ENCODE data around the gene CACNA2D3. TPM values are rescaled to one million over a fixed set of nuclear protein-coding genes. Genes with fewer than 3 reads are reported as not detected.

Gene CACNA2D3
- polyA plus RNA-seq, 1 donor from 2014 or later, result 26.2 TPM

DNA sequence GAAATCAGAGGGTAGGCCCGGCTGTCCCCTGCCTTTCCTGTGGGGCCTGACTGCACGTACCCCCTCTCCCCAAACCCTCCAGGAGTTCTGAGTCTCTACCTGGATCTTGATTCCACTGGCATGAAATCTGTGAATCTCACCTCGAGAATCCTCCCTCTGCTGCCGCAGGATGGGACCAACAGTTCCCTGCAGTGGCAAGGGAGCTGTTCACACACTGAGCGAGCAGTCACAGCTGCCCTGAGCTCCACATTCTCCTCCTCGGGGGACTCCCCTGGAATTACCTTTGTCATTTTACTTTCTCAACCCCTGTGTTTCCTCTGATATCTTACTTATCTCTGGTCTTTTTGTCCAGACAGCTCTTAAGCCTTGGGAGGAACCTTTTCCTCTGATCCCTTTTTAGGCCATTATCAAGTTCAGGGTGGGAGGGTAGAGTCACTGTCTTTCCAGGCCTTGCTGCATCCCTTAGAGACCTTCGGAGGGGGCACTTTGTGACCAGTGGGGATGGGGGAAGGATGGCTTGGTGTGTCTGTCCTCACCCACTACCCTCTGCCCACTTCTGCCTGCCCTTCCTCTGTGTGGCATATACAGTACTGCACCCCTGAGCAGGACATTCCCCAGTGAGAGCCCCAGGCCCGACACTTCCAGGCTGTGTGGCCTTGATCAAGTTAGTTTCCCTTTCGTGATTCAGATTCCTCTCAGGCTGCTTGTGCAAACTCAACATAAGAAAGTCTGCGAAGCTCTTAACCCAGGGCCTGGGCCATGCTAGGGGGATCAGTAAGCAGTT is 42.0 kb downstream of the CACNA2D3 start:
- H3K4me2 ChIP-seq (ENCODE audit: low read length), result no peak overlapping the region
- no peaks in the 10 kb centered on the region for H3K9me2 ChIP-seq (ENCODE audit: insufficient read depth, low read length)
- no peak overlapping the region for H2AFZ ChIP-seq (ENCODE audit: low read depth, low read length)
- no peaks in the 10 kb centered on the region for H4K20me1 ChIP-seq (ENCODE audit: insufficient read depth)
- TF ChIP-seq, protein P1, sequence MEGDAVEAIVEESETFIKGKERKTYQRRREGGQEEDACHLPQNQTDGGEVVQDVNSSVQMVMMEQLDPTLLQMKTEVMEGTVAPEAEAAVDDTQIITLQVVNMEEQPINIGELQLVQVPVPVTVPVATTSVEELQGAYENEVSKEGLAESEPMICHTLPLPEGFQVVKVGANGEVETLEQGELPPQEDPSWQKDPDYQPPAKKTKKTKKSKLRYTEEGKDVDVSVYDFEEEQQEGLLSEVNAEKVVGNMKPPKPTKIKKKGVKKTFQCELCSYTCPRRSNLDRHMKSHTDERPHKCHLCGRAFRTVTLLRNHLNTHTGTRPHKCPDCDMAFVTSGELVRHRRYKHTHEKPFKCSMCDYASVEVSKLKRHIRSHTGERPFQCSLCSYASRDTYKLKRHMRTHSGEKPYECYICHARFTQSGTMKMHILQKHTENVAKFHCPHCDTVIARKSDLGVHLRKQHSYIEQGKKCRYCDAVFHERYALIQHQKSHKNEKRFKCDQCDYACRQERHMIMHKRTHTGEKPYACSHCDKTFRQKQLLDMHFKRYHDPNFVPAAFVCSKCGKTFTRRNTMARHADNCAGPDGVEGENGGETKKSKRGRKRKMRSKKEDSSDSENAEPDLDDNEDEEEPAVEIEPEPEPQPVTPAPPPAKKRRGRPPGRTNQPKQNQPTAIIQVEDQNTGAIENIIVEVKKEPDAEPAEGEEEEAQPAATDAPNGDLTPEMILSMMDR (IDR thresholded peaks at IDR 0.05; ENCODE audit: poor library complexity, severe bottlenecking), result no peak
- TF ChIP-seq SMC3 (conservative IDR thresholded peaks at IDR 0.05; ENCODE audit: poor library complexity), result no peak
- no peaks in the 10 kb centered on the region for H3F3A ChIP-seq (ENCODE audit: insufficient read depth, low read length, poor library complexity, severe bottlenecking)
- no peaks in the 10 kb centered on the region for H3K27me3 ChIP-seq (ENCODE audit: insufficient read depth, low read depth, low read length)
- H3K9ac ChIP-seq (ENCODE audit: low read length), result no peak overlapping the region
- H3K36me3 ChIP-seq (ENCODE audit: insufficient read depth, low read length), result no peaks in the 10 kb centered on the region
- H3K9me3 ChIP-seq (ENCODE audit: low read length), result no peaks in the 10 kb centered on the region
- H3K4me3 ChIP-seq (ENCODE audit: low read length), result no peak overlapping the region
- no peak overlapping the region for H3K27ac ChIP-seq (ENCODE audit: low read length)
- H3K79me2 ChIP-seq (replicated peaks; ENCODE audit: insufficient read depth, low read length), result no peaks in the 10 kb centered on the region

DNA sequence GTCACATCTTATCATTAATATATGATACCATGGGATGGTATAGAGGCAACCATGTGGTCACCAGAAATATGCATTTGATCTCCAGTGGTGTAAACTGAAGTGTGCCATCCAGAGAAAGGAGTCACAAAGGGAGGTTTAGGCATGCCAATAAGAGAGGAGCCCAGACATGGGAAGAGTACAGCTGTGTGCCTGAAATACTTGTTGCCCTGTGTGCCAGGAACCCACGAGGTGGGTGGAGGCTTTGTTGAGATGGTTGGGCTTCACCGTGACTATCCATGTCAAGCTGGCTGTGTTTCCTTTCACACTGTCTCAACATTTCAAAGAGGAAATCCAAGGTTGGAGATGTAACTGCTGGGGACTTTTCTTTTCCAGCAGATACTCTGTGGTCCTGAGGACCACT is 43.5 kb downstream of the CACNA2D3 start:
- Histone ChIP-seq H3K9me3 (ENCODE audit: low read length) (no peaks in the 10 kb centered on the region), H3K4me3 (ENCODE audit: low read length) (no peak overlapping the region), H3K27ac (ENCODE audit: low read length) (no peak overlapping the region), H3K9me2 (ENCODE audit: insufficient read depth, low read length) (no peaks in the 10 kb centered on the region), H3K36me3 (ENCODE audit: insufficient read depth, low read length) (no peaks in the 10 kb centered on the region), H3K4me2 (ENCODE audit: low read length) (no peak overlapping the region), H2AFZ (ENCODE audit: low read depth, low read length) (no peak overlapping the region), H4K20me1 (ENCODE audit: insufficient read depth) (no peaks in the 10 kb centered on the region), H3K27me3 (ENCODE audit: insufficient read depth, low read depth, low read length) (no peaks in the 10 kb centered on the region), H3K79me2 (replicated peaks; ENCODE audit: insufficient read depth, low read length) (no peaks in the 10 kb centered on the region), H3K9ac (ENCODE audit: low read length) (no peak overlapping the region), H3F3A (ENCODE audit: insufficient read depth, low read length, poor library complexity, severe bottlenecking) (no peaks in the 10 kb centered on the region)
- no peak for TF ChIP-seq TAF1 (IDR thresholded peaks at IDR 0.05; ENCODE audit: low read depth)
- no peak for TF ChIP-seq POLR2AphosphoS5 (IDR thresholded peaks at IDR 0.05)
- TF ChIP-seq, protein P1 (IDR thresholded peaks at IDR 0.05; ENCODE audit: poor library complexity, severe bottlenecking), result no peak
- no peak for TF ChIP-seq EZH2 (IDR thresholded peaks at IDR 0.05; ENCODE audit: borderline replicate concordance, insufficient read depth, low read length, poor library complexity, severe bottlenecking)
- no peak for TF ChIP-seq MXI1 (conservative IDR thresholded peaks at IDR 0.05; ENCODE audit: poor library complexity, severe bottlenecking)

DNA sequence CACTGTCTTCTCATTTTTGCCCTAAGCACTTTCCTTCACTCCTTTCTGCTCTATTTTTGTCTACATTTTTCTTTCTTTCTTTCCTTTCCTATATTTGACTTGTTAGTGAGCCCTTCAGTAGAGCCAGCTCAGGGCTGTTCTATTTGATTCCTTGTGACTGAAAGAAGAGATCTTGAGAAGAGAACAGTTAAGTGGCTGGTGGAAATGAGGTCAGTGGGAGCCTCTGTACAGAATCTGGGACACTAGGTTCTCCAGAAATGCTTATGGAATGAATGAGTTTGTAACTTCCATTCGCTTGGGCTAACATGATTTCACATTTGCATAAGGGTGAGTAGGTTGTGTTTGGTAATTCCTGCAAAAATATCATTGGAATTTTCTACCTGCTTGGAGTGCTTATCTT is 45.6 kb downstream of the CACNA2D3 start:
- no peak for TF ChIP-seq TAF1 (IDR thresholded peaks at IDR 0.05; ENCODE audit: low read depth)
- no peak for TF ChIP-seq SMC3 (conservative IDR thresholded peaks at IDR 0.05; ENCODE audit: poor library complexity)
- no peak for TF ChIP-seq RAD21 (conservative IDR thresholded peaks at IDR 0.05)
- no peak for TF ChIP-seq POLR2AphosphoS5 (IDR thresholded peaks at IDR 0.05)
- TF ChIP-seq MXI1 (conservative IDR thresholded peaks at IDR 0.05; ENCODE audit: poor library complexity, severe bottlenecking), result no peak
- no peak for TF ChIP-seq EP300 (conservative IDR thresholded peaks at IDR 0.05; ENCODE audit: poor library complexity, severe bottlenecking)
- TF ChIP-seq, protein P1 (IDR thresholded peaks at IDR 0.05; ENCODE audit: poor library complexity, severe bottlenecking), result no peak
- no peak for TF ChIP-seq EZH2 (IDR thresholded peaks at IDR 0.05; ENCODE audit: borderline replicate concordance, insufficient read depth, low read length, poor library complexity, severe bottlenecking)
- TF ChIP-seq, protein P2, sequence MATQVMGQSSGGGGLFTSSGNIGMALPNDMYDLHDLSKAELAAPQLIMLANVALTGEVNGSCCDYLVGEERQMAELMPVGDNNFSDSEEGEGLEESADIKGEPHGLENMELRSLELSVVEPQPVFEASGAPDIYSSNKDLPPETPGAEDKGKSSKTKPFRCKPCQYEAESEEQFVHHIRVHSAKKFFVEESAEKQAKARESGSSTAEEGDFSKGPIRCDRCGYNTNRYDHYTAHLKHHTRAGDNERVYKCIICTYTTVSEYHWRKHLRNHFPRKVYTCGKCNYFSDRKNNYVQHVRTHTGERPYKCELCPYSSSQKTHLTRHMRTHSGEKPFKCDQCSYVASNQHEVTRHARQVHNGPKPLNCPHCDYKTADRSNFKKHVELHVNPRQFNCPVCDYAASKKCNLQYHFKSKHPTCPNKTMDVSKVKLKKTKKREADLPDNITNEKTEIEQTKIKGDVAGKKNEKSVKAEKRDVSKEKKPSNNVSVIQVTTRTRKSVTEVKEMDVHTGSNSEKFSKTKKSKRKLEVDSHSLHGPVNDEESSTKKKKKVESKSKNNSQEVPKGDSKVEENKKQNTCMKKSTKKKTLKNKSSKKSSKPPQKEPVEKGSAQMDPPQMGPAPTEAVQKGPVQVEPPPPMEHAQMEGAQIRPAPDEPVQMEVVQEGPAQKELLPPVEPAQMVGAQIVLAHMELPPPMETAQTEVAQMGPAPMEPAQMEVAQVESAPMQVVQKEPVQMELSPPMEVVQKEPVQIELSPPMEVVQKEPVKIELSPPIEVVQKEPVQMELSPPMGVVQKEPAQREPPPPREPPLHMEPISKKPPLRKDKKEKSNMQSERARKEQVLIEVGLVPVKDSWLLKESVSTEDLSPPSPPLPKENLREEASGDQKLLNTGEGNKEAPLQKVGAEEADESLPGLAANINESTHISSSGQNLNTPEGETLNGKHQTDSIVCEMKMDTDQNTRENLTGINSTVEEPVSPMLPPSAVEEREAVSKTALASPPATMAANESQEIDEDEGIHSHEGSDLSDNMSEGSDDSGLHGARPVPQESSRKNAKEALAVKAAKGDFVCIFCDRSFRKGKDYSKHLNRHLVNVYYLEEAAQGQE (IDR thresholded peaks at IDR 0.05; ENCODE audit: borderline replicate concordance), result no peak
- Histone ChIP-seq H3K27me3 (ENCODE audit: insufficient read depth, low read depth, low read length) (no peaks in the 10 kb centered on the region), H3K4me2 (ENCODE audit: low read length) (no peak overlapping the region), H3K27ac (ENCODE audit: low read length) (no peak overlapping the region), H3F3A (ENCODE audit: insufficient read depth, low read length, poor library complexity, severe bottlenecking) (no peaks in the 10 kb centered on the region), H2AFZ (ENCODE audit: low read depth, low read length) (no peak overlapping the region), H3K9ac (ENCODE audit: low read length) (no peak overlapping the region), H3K4me3 (ENCODE audit: low read length) (no peak overlapping the region), H3K36me3 (ENCODE audit: insufficient read depth, low read length) (no peaks in the 10 kb centered on the region), H4K20me1 (ENCODE audit: insufficient read depth) (no peaks in the 10 kb centered on the region), H3K9me3 (ENCODE audit: low read length) (no peaks in the 10 kb centered on the region), H3K79me2 (replicated peaks; ENCODE audit: insufficient read depth, low read length) (no peaks in the 10 kb centered on the region), H3K9me2 (ENCODE audit: insufficient read depth, low read length) (no peaks in the 10 kb centered on the region)

Measured in neural cell (in vitro differentiated cells).